Activated effector memory CD4-positive, alpha-beta T cell treated with Interleukin-2 at 50 U/mL for 16 hours (primary cell): ENCODE measurements around the gene IGLL1.

Experiments used
- DNase-seq: peaks from one replicate; pipeline ENCODE4 v3.0.0-alpha.2; 2020

The IGLL1 gene

DNA sequence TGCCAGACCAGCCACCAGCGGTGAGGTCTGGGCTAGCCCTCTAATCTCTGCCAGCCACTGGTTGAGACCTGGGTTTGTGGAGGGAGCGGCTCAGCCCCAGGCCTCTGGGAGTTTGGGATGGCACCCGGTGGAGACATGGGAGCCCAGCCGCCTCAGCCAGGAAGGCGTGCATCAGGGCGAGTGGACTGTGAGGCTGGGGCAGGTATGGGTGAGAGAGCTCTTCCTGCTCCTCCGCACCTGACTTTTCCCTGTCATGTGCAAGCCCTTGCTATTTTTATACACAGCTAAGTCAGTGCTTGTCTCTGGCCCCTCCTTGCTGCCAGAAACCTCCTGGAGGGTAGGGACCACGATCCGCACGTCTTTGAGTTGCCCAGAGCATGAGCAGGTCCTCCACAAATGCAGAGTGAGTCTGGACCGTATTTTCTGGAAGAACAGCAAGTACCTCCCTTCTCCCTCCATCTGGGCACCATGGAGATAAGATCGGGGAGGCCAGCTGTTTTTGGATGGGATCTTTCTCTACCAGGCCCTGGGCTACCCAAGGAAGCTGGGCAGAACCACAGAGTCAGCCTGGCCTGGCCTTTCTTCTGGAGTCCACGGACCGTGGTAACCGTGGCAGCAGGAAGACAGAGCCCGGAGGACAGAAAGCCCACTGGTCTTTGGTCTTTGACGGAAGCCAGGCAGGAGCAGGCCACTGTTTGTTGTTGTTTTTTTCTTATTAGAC is 53.3 kb downstream of the IGLL1 start:
- no peak for DNase-seq

DNA sequence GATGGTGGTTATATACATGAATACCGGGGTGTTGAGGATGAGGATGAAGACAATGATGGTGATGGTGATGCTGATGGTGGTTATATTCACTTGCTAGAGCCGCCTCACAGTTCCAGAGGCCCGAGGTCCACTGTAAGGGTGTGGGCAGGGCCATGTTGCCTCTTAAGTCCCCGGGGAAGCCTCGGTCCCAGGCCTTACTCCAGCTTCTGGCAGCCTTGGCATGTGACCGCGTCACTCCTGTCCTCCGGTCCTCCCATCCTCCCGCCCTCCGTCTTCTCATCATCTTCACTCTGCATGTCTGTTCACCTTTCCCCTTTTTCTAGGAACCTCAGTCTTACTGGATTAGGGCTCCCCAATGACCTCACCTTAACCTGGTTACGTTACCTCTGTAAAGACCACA is 54.6 kb downstream of the IGLL1 start:
- DNase-seq: no peak

DNA sequence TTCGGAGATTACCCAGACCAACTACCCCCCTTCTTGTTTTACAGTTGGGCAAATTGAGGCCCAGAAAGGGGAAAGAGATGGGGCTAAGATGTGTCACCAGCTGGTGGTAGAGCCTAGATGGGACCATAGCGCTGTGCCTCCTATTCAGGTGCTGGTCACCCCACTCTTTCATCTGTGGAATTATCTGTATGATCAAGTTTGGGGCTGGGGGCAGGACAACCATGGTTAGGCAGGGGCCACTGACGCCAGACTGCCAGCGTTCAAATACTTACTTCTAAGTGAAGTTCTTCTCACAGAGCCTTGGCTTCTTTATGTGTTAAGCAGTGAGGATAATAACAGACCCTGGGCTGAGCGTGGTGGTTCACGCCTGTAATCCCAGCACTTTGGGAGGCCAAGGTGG is 55.9 kb downstream of the IGLL1 start:
- DNase-seq: no peak

DNA sequence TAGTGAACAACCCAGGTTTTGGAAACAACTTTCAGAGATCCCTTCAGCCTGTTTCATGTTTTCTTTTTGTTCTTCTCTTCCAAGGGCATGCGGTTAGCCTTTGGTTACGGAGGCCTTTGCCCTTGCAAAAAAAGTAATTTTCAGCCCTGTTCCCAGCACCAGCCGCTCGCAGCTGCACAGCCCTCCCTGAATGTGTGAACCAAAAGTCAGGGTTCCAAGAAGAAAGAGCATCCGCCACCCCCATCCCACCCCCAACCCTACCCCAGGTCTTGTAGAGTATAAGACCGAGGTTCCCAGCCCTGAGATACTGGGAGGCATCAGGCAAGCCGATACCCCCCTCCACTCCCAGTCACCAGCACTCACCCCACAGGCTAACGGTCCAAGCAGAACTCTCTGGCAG is 56.4 kb downstream of the IGLL1 start:
- no peak for DNase-seq
